T-helper 17 cell (primary cell): ENCODE measurements around the gene SCFD1. TPM values are rescaled to one million over a fixed set of nuclear protein-coding genes. Genes with fewer than 3 reads are reported as not detected.
"Not testable (repeated sequence)": the region's sequence is repeated elsewhere in the genome, so short reads cannot be mapped to it uniquely, and the experiment has no call there.

Source experiments
- ATAC-seq: fragments of 150-1000 bp; cut with Tn5 transposase; 2 replicates; pipeline ENCODE4 v1.10.0; 2021; ENCODE audit warnings: mild to moderate bottlenecking, moderate library complexity
- DNase-seq, 3 donors: peaks; one replicate each; pipeline versions ENCODE4 v3.0.0 to v3.0.0-alpha.2; 2020 to 2021
- H3K9me3 ChIP-seq: one replicate; pipeline ENCODE4 v1.7.0; 2013; ENCODE audit warnings: low read length, mild to moderate bottlenecking; ENCODE audit not compliant: control insufficient read depth, poor library complexity, severe bottlenecking
- H3K27ac Mint-ChIP-seq: one replicate; pipeline ENCODE4 v1.8.0; 2022; ENCODE audit warnings: mild to moderate bottlenecking, moderate library complexity, mixed read lengths
- H3K27me3 Mint-ChIP-seq: one replicate; pipeline ENCODE4 v1.8.0; 2022; ENCODE audit warnings: mixed read lengths
- H3K36me3 Mint-ChIP-seq: one replicate; pipeline ENCODE4 v1.8.0; 2022; ENCODE audit warnings: low read depth, mixed read lengths
- H3K4me1 Mint-ChIP-seq: one replicate; pipeline ENCODE4 v1.8.0; 2022; ENCODE audit warnings: mild to moderate bottlenecking, mixed read lengths
- H3K4me3 Mint-ChIP-seq: one replicate; pipeline ENCODE4 v1.8.0; 2022; ENCODE audit warnings: mild to moderate bottlenecking, moderate library complexity, mixed read lengths
- total RNA-seq, 4 donors: library from RNA in 2 of 4; stranded (reverse) in 2 of 4; gene quantifications; one replicate each; pipeline ENCODE4 v1.2.3 and lab custom pipeline; 2022 to 2026

Gene SCFD1
- total RNA-seq, 2 donors from 2014 or later, result 77.3 to 98.0 TPM

- Mint-ChIP-seq H3K27ac (peak overlapping the region; percentile 63), H3K27me3 (no peaks in the 10 kb centered on the region), H3K36me3 (peaks cover 3% of the 10 kb centered on the region), H3K4me1 (no peaks in the 10 kb centered on the region), H3K4me3 (no peak overlapping the region)
- no peaks in the 10 kb centered on the region for H3K9me3 ChIP-seq
- no peak for DNase-seq
- no peak for ATAC-seq
These were observed 25.2 kb upstream of the SCFD1 start for GRCh38 chr14:30596935-30597334.

GRCh38 chr14:30597504-30597903, 24.6 kb upstream of the SCFD1 start:
- Mint-ChIP-seq H3K4me1 (no peaks in the 10 kb centered on the region), H3K36me3 (peaks cover 3% of the 10 kb centered on the region), H3K27me3 (no peaks in the 10 kb centered on the region), H3K27ac (no peak overlapping the region), H3K4me3 (no peak overlapping the region)
- no peak for ATAC-seq
- no peak for DNase-seq
- H3K9me3 ChIP-seq, result no peaks in the 10 kb centered on the region

GRCh38 chr14:30600922-30601918, 20.9 kb upstream of the SCFD1 start:
- Mint-ChIP-seq H3K27me3 (no peaks in the 10 kb centered on the region), H3K4me1 (no peaks in the 10 kb centered on the region), H3K36me3 (peaks cover 5% of the 10 kb centered on the region), H3K27ac (peak overlapping the region; percentile 16), H3K4me3 (no peak overlapping the region)
- DNase-seq (no peak), ATAC-seq (no peak)
- no peaks in the 10 kb centered on the region for H3K9me3 ChIP-seq

DNA sequence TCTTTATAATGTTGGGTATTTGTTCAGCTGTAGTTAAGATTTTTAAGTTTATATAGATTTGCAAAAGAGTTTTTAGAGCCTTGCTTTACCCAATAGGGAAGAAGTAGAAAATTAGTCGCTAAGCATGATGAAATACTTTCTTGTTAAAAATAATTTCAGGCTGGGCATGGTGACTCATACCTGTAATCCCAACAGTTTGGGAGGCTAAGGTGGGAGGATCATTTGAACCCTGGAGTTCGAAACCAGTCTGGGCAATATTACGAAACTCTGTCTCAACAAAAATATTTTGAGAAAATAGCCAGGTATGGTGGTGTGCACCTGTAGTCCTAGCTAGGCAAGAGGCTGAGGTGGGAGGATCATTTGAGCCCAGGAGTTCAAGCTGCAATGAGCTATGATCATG, 18.7 kb upstream of the SCFD1 start:
- ATAC-seq (no peak), DNase-seq (no peak)
- H3K27ac Mint-ChIP-seq, result no peak overlapping the region
- H3K4me1 Mint-ChIP-seq, result no peaks in the 10 kb centered on the region
- no peaks in the 10 kb centered on the region for H3K9me3 ChIP-seq
- H3K27me3 Mint-ChIP-seq, result no peaks in the 10 kb centered on the region
- no peak overlapping the region for H3K4me3 Mint-ChIP-seq
- peaks cover 8% of the 10 kb centered on the region for H3K36me3 Mint-ChIP-seq

- not testable (repeated sequence) for H3K4me3 Mint-ChIP-seq, H3K4me1 Mint-ChIP-seq, H3K27ac Mint-ChIP-seq, DNase-seq, ATAC-seq, H3K27me3 Mint-ChIP-seq, H3K9me3 ChIP-seq
- H3K36me3 Mint-ChIP-seq, result peaks cover 10% of the 10 kb centered on the region
These were observed 17.4 kb upstream of the SCFD1 start for GRCh38 chr14:30604696-30605095.

DNA sequence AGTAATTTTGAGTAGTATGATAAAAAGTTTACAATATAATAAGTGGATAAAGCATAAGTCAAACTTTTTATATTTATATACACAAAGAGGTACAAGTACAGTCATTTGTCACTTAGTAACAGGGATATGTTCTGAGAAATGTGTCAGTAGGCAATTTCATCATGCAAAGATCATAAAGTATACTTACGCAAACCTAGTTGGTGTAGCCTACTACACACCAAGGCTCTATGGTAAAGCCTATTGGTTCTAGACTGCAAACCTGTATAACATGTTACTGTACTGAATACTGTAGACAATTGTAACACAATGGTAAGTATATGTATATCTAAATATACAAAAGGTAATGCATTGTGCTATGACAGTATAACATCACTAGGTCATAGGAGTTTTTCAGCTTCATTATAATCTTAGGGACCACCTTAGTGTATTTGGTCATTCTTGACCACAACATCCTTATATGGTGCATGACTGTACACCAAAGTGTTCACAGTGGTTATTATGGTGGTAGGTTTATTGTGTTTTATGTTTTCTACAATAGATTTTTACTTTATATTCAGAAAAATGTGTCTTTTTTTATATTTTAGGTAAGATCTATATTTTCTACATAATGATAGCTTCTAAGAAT, 14.9 kb upstream of the SCFD1 start:
- Mint-ChIP-seq H3K36me3 (peaks cover 9% of the 10 kb centered on the region), H3K27ac (no peak overlapping the region), H3K4me1 (peaks cover 2% of the 10 kb centered on the region), H3K27me3 (no peaks in the 10 kb centered on the region), H3K4me3 (no peak overlapping the region)
- no peaks in the 10 kb centered on the region for H3K9me3 ChIP-seq
- no peak for ATAC-seq
- DNase-seq, result no peak

DNA sequence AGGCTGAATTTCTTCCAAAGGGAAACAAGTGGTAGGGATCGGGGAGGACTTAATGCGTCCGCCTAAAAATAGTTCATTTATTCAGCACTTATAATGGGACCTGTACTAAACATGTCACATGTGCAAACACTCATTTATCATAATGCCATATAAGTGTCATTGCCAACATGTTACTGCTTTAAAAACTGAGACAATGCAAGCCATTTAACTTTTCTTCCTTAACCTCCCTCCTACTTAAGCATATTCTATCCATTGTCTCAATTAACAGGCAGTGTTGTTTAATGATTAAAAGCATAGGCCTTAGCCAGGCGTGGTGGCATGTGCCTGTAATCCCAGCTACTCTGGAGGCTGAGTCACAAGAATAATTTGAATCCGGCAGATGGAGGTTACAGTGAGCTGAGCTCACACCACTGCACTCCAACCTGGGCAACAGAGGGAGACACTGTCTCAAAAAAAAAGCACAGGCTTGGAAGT, 13.5 kb upstream of the SCFD1 start:
- Mint-ChIP-seq H3K4me3 (no peak overlapping the region), H3K4me1 (peaks cover 2% of the 10 kb centered on the region), H3K27ac (no peak overlapping the region), H3K36me3 (peaks cover 9% of the 10 kb centered on the region), H3K27me3 (no peaks in the 10 kb centered on the region)
- ATAC-seq, result no peak
- H3K9me3 ChIP-seq, result no peaks in the 10 kb centered on the region
- DNase-seq, result no peak

- no peaks in the 10 kb centered on the region for H3K9me3 ChIP-seq
- Mint-ChIP-seq H3K4me1 (peaks cover 2% of the 10 kb centered on the region), H3K27ac (no peak overlapping the region), H3K36me3 (peaks cover 7% of the 10 kb centered on the region), H3K4me3 (no peak overlapping the region), H3K27me3 (no peaks in the 10 kb centered on the region)
- no peak for ATAC-seq
- no peak for DNase-seq
These were observed 11.3 kb upstream of the SCFD1 start for GRCh38 chr14:30610787-30611343.

DNA sequence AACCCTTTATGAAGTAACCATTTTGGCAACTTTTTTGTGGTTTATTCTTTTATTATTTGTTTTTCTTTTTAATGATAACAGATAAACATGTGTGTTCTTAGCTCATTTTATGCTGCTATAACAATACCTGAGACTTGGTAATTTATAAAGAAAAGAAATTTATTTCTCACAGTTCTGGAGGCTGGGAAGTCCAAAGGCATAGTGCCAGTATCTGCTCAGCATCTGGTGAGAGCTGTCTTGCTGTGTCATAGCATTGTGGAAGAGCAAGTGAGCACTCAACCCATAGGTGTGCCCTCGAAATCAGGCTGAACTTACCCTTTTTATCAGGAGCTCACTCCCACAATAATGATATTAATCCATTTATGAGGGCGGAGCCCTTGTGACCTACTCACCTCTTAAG, 8.0 kb upstream of the SCFD1 start:
- peaks cover 2% of the 10 kb centered on the region for H3K4me1 Mint-ChIP-seq
- H3K27ac Mint-ChIP-seq, result no peak overlapping the region
- H3K4me3 Mint-ChIP-seq, result no peak overlapping the region
- ATAC-seq (no peak), DNase-seq (no peak)
- H3K27me3 Mint-ChIP-seq, result no peaks in the 10 kb centered on the region
- no peaks in the 10 kb centered on the region for H3K9me3 ChIP-seq
- peaks cover 4% of the 10 kb centered on the region for H3K36me3 Mint-ChIP-seq

- Mint-ChIP-seq H3K4me1 (peaks cover 23% of the 10 kb centered on the region), H3K27ac (peak overlapping the region; percentile 53), H3K36me3 (peaks cover 8% of the 10 kb centered on the region), H3K4me3 (peak overlapping the region; percentile 64), H3K27me3 (no peaks in the 10 kb centered on the region)
- DNase-seq, result no peak
- H3K9me3 ChIP-seq, result no peaks in the 10 kb centered on the region
- ATAC-seq, result no peak
These were observed 1.9 kb upstream of the SCFD1 start for GRCh38 chr14:30620178-30620577.

GRCh38 chr14:30621354-30621939, 672 bp upstream of the SCFD1 start:
- no peaks in the 10 kb centered on the region for H3K9me3 ChIP-seq
- ATAC-seq (peak; percentile 12), DNase-seq (peak in 1 of 3 donors; percentile 10)
- H3K36me3 Mint-ChIP-seq, result peaks cover 8% of the 10 kb centered on the region
- no peaks in the 10 kb centered on the region for H3K27me3 Mint-ChIP-seq
- peaks cover 23% of the 10 kb centered on the region for H3K4me1 Mint-ChIP-seq
- H3K27ac Mint-ChIP-seq, result peak overlapping the region; percentile 96
- peak overlapping the region; percentile 96 for H3K4me3 Mint-ChIP-seq

GRCh38 chr14:30623412-30624131, 1.5 kb downstream of the SCFD1 start:
- Mint-ChIP-seq H3K4me3 (no peak overlapping the region), H3K36me3 (peaks cover 13% of the 10 kb centered on the region), H3K27ac (peak overlapping the region; percentile 96), H3K27me3 (no peaks in the 10 kb centered on the region), H3K4me1 (peaks cover 31% of the 10 kb centered on the region)
- no peaks in the 10 kb centered on the region for H3K9me3 ChIP-seq
- DNase-seq (no peak), ATAC-seq (no peak)

DNA sequence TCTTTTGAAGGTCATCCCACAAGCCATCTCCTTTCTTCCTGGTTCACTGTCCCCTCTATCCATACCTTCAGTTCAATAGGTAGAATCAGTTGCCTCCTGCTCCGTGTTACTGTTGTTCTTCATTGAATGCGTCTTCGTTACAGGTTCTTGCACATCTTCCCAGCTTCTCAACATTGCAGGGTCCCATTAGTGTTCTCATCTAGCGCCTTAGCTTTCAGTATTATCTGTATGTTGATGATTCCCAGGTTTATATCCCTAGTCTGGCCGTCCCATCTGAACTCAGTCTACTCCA, 2.0 kb downstream of the SCFD1 start:
- Mint-ChIP-seq H3K27me3 (no peaks in the 10 kb centered on the region), H3K4me3 (peak overlapping the region; percentile 82), H3K36me3 (peaks cover 13% of the 10 kb centered on the region), H3K27ac (peak overlapping the region; percentile 82), H3K4me1 (peaks cover 31% of the 10 kb centered on the region)
- ATAC-seq (no peak), DNase-seq (no peak)
- no peaks in the 10 kb centered on the region for H3K9me3 ChIP-seq
